Hematopoietic multipotent progenitor cell treated with erythropoietin and hydrocortisone succinate and interleukin-3 and kit ligand, for 8 days (in vitro differentiated cells): ENCODE measurements around the gene OR6K3.

ENCODE experiments used
- DNase-seq: peaks from one replicate; pipeline ENCODE4 v3.0.0-alpha.2; 2015

The OR6K3 gene

DNA sequence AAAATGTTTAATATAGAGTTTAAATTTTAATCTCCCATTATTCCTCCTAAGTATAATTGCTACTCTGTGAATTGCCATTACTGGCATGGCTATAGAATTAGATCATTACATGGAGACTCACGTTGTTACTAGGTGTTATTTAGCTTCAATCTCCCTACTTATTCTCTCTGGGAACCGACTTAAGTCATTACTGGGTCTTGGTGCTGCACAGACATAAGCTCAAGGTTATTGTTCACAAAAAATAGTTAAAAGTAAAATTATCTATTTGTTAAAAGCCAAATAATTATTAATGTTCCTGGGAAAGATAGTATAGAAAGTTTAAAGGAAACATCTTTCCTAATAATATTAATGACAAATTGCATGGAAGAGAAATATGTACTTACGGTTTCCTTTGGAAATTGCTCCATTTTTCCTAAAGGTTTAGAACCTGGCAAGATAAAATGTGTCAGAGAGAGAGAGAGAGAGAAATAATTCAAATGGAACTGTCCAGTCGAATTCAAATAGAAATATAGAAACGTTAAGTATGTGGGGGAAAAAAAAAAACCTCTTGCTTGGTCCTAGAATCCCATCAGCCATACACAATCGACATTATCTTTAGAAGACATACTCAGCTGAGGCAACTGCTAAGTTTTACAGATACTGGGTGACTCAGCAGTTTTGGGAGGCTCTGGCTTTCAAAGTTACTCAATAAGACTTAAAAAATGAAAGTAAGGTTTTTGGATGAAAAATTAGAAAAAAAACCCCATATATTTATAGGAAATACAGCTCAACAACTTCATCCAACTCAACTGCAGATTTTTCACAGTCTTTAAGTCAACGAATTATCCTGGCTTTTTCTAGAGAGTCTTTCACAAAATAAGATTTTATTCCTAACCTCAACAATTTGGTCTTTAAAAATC, 34.2 kb downstream of the OR6K3 start, which contains the start of gene SPTA1:
Gene SPTA1 (minus strand): TSS at position 605 of the 899 bp plus-strand sequence. CDS start 198 bp downstream, at position 407.
- peak; percentile 98 for DNase-seq

GRCh38 chr1:158685085-158685484, 35.4 kb downstream of the OR6K3 start:
- DNase-seq, result peak; percentile 64

- DNase-seq, result no peak
Observed at GRCh38 chr1:158681606-158682005, 38.9 kb downstream of the OR6K3 start.

- DNase-seq, result no peak
Observed at GRCh38 chr1:158679289-158679688, 41.2 kb downstream of the OR6K3 start.

- peak; percentile 77 for DNase-seq
Observed at GRCh38 chr1:158675563-158676323, 44.8 kb downstream of the OR6K3 start.

- DNase-seq, result no peak
Observed at GRCh38 chr1:158674302-158674701, 46.2 kb downstream of the OR6K3 start.
